GM12865 (cell line): ENCODE data around the gene JAZF1.

Experiments used
- DNase-seq: peaks from one replicate; pipeline ENCODE4 v3.0.0; 2010; ENCODE audit warnings: low read depth
- H3K4me3 ChIP-seq: 2 replicates; pipeline ENCODE4 v1.5.1; 2011; ENCODE audit warnings: mild to moderate bottlenecking, low read depth, low read length, control low read depth
- CTCF ChIP-seq: IDR thresholded peaks from 2 replicates; pipeline ENCODE4 v1.5.1; 2011; ENCODE audit warnings: low read length, control low read depth, low read depth, inconsistent platforms; ENCODE audit not compliant: insufficient read depth; ENCODE audit errors: missing control alignments

JAZF1 gene

GRCh38 chr7:27826357-27826756, 354.2 kb downstream of the JAZF1 start:
- TF ChIP-seq CTCF: no peak

DNA sequence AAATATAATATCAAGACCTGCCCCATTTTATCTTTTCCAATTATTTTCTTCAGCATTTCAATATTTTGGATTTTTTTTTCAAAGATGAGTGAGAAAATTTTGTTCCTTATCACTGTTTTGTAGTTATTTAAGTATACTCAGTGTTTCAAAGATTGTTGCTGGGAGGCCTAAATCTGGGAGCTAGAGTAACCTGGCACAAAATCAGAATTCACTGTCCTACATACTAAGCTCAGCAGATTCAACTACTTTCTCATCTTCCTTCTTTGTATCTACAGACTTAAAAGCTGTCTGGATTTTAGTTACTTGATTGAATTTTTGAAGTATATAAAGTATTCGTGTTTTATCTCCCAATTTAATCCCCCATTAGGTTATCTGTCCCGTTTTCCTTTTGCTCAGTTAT, 354.7 kb downstream of the JAZF1 start:
- TF ChIP-seq CTCF: no peak
- no peak for DNase-seq

More at GRCh38 chr7:27826357-27826756, 354.2 kb downstream of the JAZF1 start:
- no peak overlapping the region for H3K4me3 ChIP-seq
- DNase-seq: no peak

GRCh38 chr7:27822245-27822644, 358.4 kb downstream of the JAZF1 start:
- no peak for DNase-seq
- no peak overlapping the region for H3K4me3 ChIP-seq
- no peak for TF ChIP-seq CTCF

More for the DNA sequence above, 354.7 kb downstream of the JAZF1 start:
- H3K4me3 ChIP-seq: no peak overlapping the region

- no peak overlapping the region for H3K4me3 ChIP-seq
- DNase-seq: no peak
- TF ChIP-seq CTCF: no peak
Observed at GRCh38 chr7:27812706-27813105, 367.9 kb downstream of the JAZF1 start.

GRCh38 chr7:27810186-27810585, 370.4 kb downstream of the JAZF1 start:
- DNase-seq: no peak
- TF ChIP-seq CTCF: no peak
- no peak overlapping the region for H3K4me3 ChIP-seq

DNA sequence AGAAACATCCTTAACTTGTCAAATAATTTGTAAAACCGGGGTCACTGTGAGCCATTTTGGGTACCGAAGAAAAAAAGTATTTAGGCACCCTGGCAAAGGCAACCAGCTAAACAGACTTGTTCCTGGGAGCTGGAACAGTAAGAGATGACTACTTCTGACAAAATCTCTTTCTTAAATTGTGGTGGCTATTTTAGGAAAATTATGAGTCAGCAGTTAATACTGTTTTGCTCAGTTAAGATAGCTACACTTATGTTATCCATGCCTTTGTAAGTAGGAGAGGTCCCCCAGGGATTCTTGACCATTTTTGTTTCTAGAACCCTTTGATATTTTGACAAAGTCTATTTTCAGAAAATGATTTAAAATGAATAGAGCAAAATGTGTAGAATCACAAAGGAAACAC, 372.0 kb downstream of the JAZF1 start:
- DNase-seq: no peak
- TF ChIP-seq CTCF: no peak
- H3K4me3 ChIP-seq: no peak overlapping the region

DNA sequence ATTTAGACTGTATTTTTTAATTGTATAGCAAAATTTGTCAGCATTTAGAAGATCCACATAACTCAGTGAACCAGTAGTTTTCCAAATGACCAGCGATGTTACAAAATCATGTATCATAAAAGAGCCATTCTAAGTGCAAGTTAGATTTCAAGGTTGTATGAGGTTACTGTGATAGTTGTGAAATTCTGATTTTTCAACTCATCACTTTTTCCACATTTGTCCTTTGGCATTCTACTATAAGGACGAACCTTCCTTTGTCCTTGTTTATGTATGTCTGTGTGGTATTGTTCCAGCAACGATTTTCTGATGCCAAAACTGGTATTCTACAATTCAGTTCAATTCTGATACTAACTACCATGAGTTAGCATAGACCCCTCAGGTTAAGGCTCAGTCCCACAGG, 376.5 kb downstream of the JAZF1 start:
- no peak for TF ChIP-seq CTCF
- no peak overlapping the region for H3K4me3 ChIP-seq
- DNase-seq: no peak
